Osteoblast (primary cell): ENCODE results near the gene DGKE. TPM values are rescaled to one million over a fixed set of nuclear protein-coding genes. Genes with fewer than 3 reads are reported as not detected.

Experiments
- DNase-seq: peaks from one replicate; pipeline ENCODE4 v3.0.0; 2011; ENCODE audit warnings: low spot score, mixed read lengths; ENCODE audit not compliant: insufficient read length; ENCODE audit errors: missing footprints
- H2AFZ ChIP-seq: 2 replicates; pipeline ENCODE4 v1.6.0; 2011; ENCODE audit warnings: mild to moderate bottlenecking, low read length
- H3K27ac ChIP-seq: 2 replicates; pipeline ENCODE4 v1.5.1; 2011; ENCODE audit warnings: mild to moderate bottlenecking, low read depth, low read length, moderate library complexity
- H3K27me3 ChIP-seq: 2 replicates; pipeline ENCODE4 v1.6.0; 2012; ENCODE audit warnings: mild to moderate bottlenecking, control low read depth, inconsistent platforms, low read length, moderate library complexity; ENCODE audit not compliant: insufficient read depth
- H3K36me3 ChIP-seq: 2 replicates; pipeline ENCODE4 v1.5.1; 2011; ENCODE audit warnings: mild to moderate bottlenecking, low read length, control low read depth, moderate library complexity; ENCODE audit not compliant: insufficient read depth
- H3K4me1 ChIP-seq: 2 replicates; pipeline ENCODE4 v1.5.1; 2011; ENCODE audit warnings: mild to moderate bottlenecking, low read length, control low read depth, moderate library complexity; ENCODE audit not compliant: insufficient read depth
- H3K4me2 ChIP-seq: 2 replicates; pipeline ENCODE4 v1.6.0; 2011; ENCODE audit warnings: mild to moderate bottlenecking, low read length; ENCODE audit not compliant: insufficient read depth
- H3K4me3 ChIP-seq: fragments of 200-600 bp; sonication (generic); 3 replicates; pipeline ENCODE4 v1.5.1; 2012; ENCODE audit warnings: mild to moderate bottlenecking, low read length, inconsistent platforms; ENCODE audit not compliant: insufficient read depth
- H3K79me2 ChIP-seq: 2 replicates; pipeline ENCODE4 v1.6.0; 2012; ENCODE audit warnings: mild to moderate bottlenecking, low read length, control low read depth, inconsistent platforms; ENCODE audit not compliant: insufficient read depth
- H3K9me3 ChIP-seq: 2 replicates; pipeline ENCODE4 v1.5.1; 2011; ENCODE audit warnings: low read depth, low read length, control low read depth
- H4K20me1 ChIP-seq: 2 replicates; pipeline ENCODE4 v1.6.0; 2012; ENCODE audit warnings: mild to moderate bottlenecking, low read length, control low read depth; ENCODE audit not compliant: insufficient read depth
- total RNA-seq: library from RNA; depleted of rRNA; stranded (reverse); fragments of >200 nt; gene quantifications from 2 replicates; pipeline ENCODE4 v1.2.3, GENCODE V29; 2012
- TF ChIP-seq, protein P1 (sequence below): IDR thresholded peaks from 2 replicates; pipeline ENCODE4 v1.5.1; 2011; ENCODE audit warnings: mild to moderate bottlenecking, low read depth, low read length, moderate library complexity; ENCODE audit errors: extremely low read depth

DGKE gene
- total RNA-seq: 6.2 and 7.7 TPM in 2 replicates

DNA sequence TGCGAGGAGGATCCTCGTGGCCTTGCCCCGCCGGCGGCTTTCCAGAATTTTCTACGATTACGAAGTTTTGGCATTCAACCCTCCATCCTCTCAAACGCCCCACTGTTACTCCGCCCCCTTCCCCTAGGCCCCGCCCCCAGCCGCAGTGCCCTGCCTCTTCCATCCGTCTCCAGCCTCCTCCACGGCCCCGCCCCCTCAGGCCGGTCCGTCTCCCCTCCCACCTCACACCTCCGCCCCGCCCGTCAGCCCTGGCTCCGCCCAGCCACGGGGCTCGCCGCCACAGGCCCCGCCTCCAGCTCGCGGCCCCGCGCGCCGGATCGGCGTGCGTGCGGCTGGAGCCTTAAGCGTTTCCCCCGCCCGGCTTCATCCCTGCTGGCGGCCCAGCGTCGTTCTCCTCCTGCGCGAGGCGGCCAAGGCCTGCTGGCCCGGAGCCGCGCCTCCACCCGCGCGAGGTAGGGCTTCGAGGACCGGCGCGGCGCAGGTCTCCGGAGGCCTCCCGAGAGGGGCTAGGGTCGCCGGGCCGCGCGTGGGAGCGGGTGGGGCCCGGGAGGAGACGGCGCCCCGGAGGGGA, at the start of gene DGKE, which contains the start of gene C17orf67:
DGKE (plus strand) TSS at position 343 of the 571 bp plus-strand sequence. CDS start 645 bp downstream, outside the sequence.
C17orf67 (minus strand) TSS at position 112 of the 571 bp plus-strand sequence. CDS start 18,110 bp downstream, outside the sequence.
- H3K27me3 ChIP-seq: no peaks in the 10 kb centered on the region
- H3K9me3 ChIP-seq: no peaks in the 10 kb centered on the region
- no peaks in the 10 kb centered on the region for H4K20me1 ChIP-seq
- peak; percentile 99 for DNase-seq
- H2AFZ ChIP-seq: peak within 1 kb of the TSS; percentile 88
- no peaks in the 10 kb centered on the region for H3K36me3 ChIP-seq
- peak within 1 kb of the TSS; percentile 29 for H3K27ac ChIP-seq
- H3K4me1 ChIP-seq: peaks cover 16% of the 10 kb centered on the region
- TF ChIP-seq, protein P1, sequence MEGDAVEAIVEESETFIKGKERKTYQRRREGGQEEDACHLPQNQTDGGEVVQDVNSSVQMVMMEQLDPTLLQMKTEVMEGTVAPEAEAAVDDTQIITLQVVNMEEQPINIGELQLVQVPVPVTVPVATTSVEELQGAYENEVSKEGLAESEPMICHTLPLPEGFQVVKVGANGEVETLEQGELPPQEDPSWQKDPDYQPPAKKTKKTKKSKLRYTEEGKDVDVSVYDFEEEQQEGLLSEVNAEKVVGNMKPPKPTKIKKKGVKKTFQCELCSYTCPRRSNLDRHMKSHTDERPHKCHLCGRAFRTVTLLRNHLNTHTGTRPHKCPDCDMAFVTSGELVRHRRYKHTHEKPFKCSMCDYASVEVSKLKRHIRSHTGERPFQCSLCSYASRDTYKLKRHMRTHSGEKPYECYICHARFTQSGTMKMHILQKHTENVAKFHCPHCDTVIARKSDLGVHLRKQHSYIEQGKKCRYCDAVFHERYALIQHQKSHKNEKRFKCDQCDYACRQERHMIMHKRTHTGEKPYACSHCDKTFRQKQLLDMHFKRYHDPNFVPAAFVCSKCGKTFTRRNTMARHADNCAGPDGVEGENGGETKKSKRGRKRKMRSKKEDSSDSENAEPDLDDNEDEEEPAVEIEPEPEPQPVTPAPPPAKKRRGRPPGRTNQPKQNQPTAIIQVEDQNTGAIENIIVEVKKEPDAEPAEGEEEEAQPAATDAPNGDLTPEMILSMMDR: no peak
- H3K4me3 ChIP-seq: peak within 1 kb of the TSS; percentile 79
- peak within 1 kb of the TSS; percentile 94 for H3K4me2 ChIP-seq
- peaks cover 29% of the 10 kb centered on the region for H3K79me2 ChIP-seq

DNA sequence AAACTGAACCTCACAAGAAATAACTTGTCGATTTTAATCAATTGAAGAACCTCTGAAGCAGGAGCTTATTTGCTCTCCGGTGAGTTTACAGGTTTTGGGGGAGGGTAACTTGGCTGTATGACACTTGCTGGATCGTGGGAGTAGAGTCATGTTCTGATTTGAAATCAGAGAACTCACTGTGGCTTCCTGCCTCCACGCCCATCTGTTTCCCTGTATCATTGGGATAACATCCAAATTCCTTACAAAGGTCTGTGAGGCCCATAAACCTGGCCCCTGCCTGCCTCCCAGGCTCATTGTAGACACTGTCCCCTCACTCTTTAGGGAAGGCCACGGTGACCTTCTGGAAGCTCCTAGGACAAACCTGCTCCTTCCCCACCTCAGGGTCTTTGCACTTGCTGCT, 48.5 kb upstream of the DGKE start:
- TF ChIP-seq, protein P1: no peak
- H3K9me3 ChIP-seq: no peaks in the 10 kb centered on the region
- no peaks in the 10 kb centered on the region for H3K79me2 ChIP-seq
- no peak overlapping the region for H3K4me3 ChIP-seq
- no peak overlapping the region for H3K27ac ChIP-seq
- H3K27me3 ChIP-seq: peaks cover 11% of the 10 kb centered on the region
- H2AFZ ChIP-seq: no peak overlapping the region
- no peaks in the 10 kb centered on the region for H4K20me1 ChIP-seq
- no peak overlapping the region for H3K4me2 ChIP-seq
- H3K4me1 ChIP-seq: peaks cover 13% of the 10 kb centered on the region
- DNase-seq: no peak
- H3K36me3 ChIP-seq: no peaks in the 10 kb centered on the region

DNA sequence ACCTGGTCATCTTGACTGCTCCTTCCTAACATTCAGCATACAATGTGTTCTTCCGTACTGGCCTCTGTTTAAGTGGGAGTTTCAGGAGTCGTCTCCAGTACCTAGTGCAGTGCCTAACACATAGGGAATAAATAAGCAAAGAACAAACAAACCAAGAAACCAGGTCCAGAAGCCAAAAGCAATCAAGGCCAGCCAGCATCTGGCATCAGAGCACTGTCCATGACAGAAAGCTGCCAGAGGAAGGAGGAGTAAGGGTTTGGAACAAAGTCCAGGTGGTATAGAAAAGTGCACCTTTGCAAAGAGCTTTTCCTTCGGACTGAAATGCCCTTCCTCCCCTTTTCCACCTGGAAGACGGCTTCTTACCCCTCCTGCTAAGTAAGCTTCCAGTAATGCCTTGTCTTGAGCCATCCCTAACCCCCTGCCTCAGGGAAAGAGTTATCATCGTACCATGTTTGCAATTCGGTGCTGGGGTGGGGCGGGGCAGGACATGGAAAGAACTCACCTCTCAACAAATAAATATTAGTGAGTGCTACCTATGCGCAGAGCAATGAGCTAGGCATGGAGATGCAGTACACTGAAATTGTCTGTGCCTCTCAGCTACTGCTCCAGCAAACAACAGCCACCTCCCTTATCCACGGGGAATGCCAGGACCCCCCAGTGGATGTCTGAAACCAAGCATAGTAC, 47.8 kb upstream of the DGKE start:
- TF ChIP-seq, protein P1: no peak
- Histone ChIP-seq H3K36me3 (no peaks in the 10 kb centered on the region), H3K79me2 (no peaks in the 10 kb centered on the region), H4K20me1 (no peaks in the 10 kb centered on the region), H3K4me3 (no peak overlapping the region), H2AFZ (no peak overlapping the region), H3K4me1 (peaks cover 13% of the 10 kb centered on the region), H3K9me3 (no peaks in the 10 kb centered on the region), H3K27ac (no peak overlapping the region), H3K4me2 (no peak overlapping the region), H3K27me3 (peaks cover 5% of the 10 kb centered on the region)
- no peak for DNase-seq

DNA sequence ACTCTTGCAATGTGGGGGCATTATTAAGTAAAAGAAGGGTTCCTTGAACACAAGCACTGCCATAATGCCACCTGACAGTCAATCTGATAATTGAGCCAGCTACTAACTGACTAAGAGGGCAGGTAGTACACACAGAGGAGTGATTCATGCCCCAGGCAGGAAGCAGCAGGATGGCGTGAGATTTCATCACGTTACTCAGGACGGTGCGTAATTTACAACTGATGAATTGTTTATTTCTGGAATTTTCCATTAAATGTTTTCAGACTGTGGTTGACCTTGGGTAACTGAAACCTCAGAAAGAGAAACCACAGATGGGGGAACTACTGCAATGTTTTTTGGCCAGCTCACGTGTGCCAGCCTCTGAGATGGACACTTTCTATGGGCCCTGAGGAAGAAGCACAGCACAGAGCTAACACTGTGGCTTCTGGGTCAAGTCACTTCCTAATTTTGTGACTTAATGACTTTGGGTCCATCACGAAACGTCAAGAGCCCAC, 46.9 kb upstream of the DGKE start:
- Histone ChIP-seq H3K4me3 (no peak overlapping the region), H3K36me3 (no peaks in the 10 kb centered on the region), H3K79me2 (no peaks in the 10 kb centered on the region), H2AFZ (no peak overlapping the region), H3K9me3 (no peaks in the 10 kb centered on the region), H3K4me1 (peaks cover 13% of the 10 kb centered on the region), H4K20me1 (no peaks in the 10 kb centered on the region), H3K27ac (peak overlapping the region; percentile 31), H3K4me2 (peak overlapping the region; percentile 57), H3K27me3 (no peaks in the 10 kb centered on the region)
- TF ChIP-seq, protein P1: no peak
- no peak for DNase-seq
